ENCODE data around the gene CATSPER1. TPM values are rescaled to one million over a fixed set of nuclear protein-coding genes. Genes with fewer than 3 reads are reported as not detected.
"Not testable (repeated sequence)": the region's sequence is repeated elsewhere in the genome, so short reads cannot be mapped to it uniquely, and the experiment has no call there.

Gene CATSPER1
- total and polyA plus RNA-seq, 4 experiments from 2014 or later, result not detected

DNA sequence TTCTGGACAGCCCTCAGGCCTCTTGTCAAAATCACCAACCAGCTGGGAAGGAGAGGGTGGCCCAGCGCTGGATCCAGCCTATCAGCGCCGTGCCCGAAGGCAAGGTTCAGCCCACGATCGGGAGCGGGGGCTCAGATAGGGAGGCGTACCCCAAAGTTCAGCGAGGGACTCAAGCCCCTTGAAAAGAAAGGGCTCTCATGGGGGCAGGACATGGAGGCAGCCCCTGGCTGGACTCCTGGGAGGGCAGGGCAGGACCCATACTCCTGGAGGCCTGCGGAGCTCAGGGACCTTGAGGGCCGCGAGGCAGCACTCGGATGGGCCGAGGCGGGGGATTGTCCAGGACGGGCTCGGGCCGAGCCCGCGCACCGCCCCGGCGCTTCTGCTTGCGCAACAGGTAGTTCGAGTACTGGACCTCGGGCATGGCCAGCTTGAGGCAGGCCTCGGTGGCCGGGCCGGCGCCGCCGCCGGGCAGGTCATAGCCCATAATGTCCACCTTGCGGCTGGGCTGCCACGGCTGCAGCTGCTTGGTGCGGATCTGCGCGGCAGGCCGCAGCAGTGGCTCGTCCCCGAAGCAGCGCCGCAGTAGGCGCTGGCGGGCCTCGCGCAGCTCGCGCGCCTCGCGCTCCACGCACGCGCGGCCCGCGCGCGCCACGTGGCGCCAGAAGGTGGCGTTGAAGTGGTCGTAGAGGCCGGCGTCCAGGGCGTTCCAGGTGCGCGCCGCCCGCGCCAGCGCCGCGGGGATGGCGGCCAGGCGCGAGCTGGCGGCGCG, 16.1 kb upstream of the CATSPER1 start:
- Mint-ChIP-seq H3K27ac (no peak overlapping the region), H3K4me1 (peaks cover 5 to 12% (median 9%) of the 10 kb centered on the region in 4 donors), H3K27me3 (peaks cover 0 to 1% of the 10 kb centered on the region in 2 donors), H3K4me3 (no peak overlapping the region), H3K9me3 (no peaks in the 10 kb centered on the region), H3K36me3 (no peaks in the 10 kb centered on the region)
- H3K36me3 ChIP-seq (ENCODE audit: insufficient read depth, low read length), result no peaks in the 10 kb centered on the region
- intact Hi-C loops (cut with micrococcal nuclease), result no loop called here
- H3K4me3 ChIP-seq (ENCODE audit: low read length in 2 of 2), result no peak overlapping the region
- no peaks in the 10 kb centered on the region for H3K27me3 ChIP-seq (ENCODE audit: insufficient read depth, low read length)
- CTCF ChIA-PET (ENCODE audit: partially characterized antibody), result interaction anchor here (0.9 to 4.7 kb wide), 6 partner anchors 9 to 50 kb away, joined by 3 to 29 read pairs (median 4); partner anchors contain the start of genes PACS1 and SF3B2
- peaks cover 12% of the 10 kb centered on the region for H3K4me1 ChIP-seq (ENCODE audit: insufficient read depth, low read length)
- POLR2A ChIA-PET (ENCODE audit: partially characterized antibody), result interaction anchor here (1.3 to 2.0 kb wide), 2 partner anchors 10 to 26 kb away, joined by 4 to 8 read pairs; partner anchors contain the start of gene SF3B2
- no peaks in the 10 kb centered on the region for H3K9me3 ChIP-seq (ENCODE audit: control insufficient read depth in 1 of 2, low read length in 2 of 2)
- H3K27ac ChIP-seq (ENCODE audit: low read depth, low read length), result no peak overlapping the region
- no peak for DNase-seq

DNA sequence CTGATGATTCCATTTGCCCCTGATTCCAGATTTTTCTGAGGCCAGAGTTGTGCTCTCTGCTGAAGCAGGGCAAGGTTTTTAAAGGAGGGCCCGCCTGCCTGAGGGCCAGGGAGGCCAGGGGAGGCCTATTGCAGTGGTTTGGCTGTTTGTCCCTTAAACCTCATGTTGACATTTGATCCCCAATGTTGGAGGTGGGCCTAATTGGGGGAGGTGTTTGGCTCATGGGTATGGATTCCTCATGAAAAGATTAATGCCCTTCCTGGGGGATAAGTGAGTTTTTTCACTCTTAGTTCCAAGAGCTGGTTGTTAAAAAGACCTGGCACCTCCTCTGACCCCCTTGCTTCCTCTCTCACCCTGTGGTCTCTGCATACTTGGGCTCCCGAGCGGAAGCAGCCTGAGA, 13.5 kb upstream of the CATSPER1 start:
- intact Hi-C loops (cut with micrococcal nuclease), result no loop called here
- Histone ChIP-seq H3K9me3 (ENCODE audit: control insufficient read depth in 1 of 2, low read length in 2 of 2) (no peaks in the 10 kb centered on the region), H3K36me3 (ENCODE audit: insufficient read depth, low read length) (no peaks in the 10 kb centered on the region), H3K27ac (ENCODE audit: low read depth, low read length) (no peak overlapping the region), H3K4me1 (ENCODE audit: insufficient read depth, low read length) (peaks cover 2% of the 10 kb centered on the region), H3K27me3 (ENCODE audit: insufficient read depth, low read length) (no peaks in the 10 kb centered on the region), H3K4me3 (ENCODE audit: low read length in 2 of 2) (no peak overlapping the region)
- Mint-ChIP-seq H3K9me3 (no peaks in the 10 kb centered on the region), H3K4me3 (no peak overlapping the region), H3K27ac (no peak overlapping the region), H3K36me3 (no peaks in the 10 kb centered on the region), H3K4me1 (peaks cover under 1 to 5% (median 3%) of the 10 kb centered on the region in 4 donors), H3K27me3 (peaks cover 1 to 2% of the 10 kb centered on the region in 2 donors)
- ChIA-PET POLR2A (ENCODE audit: partially characterized antibody) (no interaction called here), CTCF (ENCODE audit: partially characterized antibody) (interaction anchor here (3.0 kb wide), 1 partner anchor 12 kb away, joined by 11 read pairs; the partner anchor contains the start of gene SF3B2)
- DNase-seq, result no peak

DNA sequence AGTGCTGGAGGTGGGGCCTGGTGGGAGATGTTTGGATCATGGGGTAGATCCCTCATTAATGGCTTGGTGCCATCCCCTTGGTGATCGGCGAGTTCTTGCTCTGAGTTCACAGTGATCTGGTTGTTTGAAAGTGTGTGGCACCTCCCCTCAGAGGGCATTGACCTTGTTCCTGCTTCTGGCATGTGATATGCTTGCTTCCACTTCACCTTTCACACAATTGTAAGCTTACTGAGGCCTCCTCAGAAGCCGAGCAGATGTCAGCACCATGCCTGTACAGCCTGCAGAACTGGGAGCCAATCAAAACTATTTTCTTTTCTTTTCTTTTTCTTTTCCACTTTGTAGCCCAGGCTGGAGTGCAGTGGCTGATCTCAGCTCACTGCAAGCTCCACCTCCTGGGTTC, 11.0 kb upstream of the CATSPER1 start:
- intact Hi-C loops (cut with micrococcal nuclease), result no loop called here
- no peak for DNase-seq
- Histone ChIP-seq H3K4me3 (ENCODE audit: low read length in 2 of 2) (no peak overlapping the region), H3K27ac (ENCODE audit: low read depth, low read length) (no peak overlapping the region), H3K36me3 (ENCODE audit: insufficient read depth, low read length) (no peaks in the 10 kb centered on the region), H3K27me3 (ENCODE audit: insufficient read depth, low read length) (no peaks in the 10 kb centered on the region), H3K9me3 (ENCODE audit: control insufficient read depth in 1 of 2, low read length in 2 of 2) (no peaks in the 10 kb centered on the region), H3K4me1 (ENCODE audit: insufficient read depth, low read length) (no peaks in the 10 kb centered on the region)
- Mint-ChIP-seq H3K27ac (no peak overlapping the region), H3K4me1 (no peaks in the 10 kb centered on the region), H3K27me3 (peaks cover 1 to 4% of the 10 kb centered on the region in 2 donors), H3K9me3 (no peaks in the 10 kb centered on the region), H3K36me3 (no peaks in the 10 kb centered on the region), H3K4me3 (no peak overlapping the region)
- ChIA-PET CTCF (ENCODE audit: partially characterized antibody) (interaction anchor here (1.3 to 1.4 kb wide), 2 partner anchors 8 to 15 kb away, joined by 3 to 6 read pairs; no protein-coding TSS in a partner anchor), POLR2A (ENCODE audit: partially characterized antibody) (no interaction called here)

DNA sequence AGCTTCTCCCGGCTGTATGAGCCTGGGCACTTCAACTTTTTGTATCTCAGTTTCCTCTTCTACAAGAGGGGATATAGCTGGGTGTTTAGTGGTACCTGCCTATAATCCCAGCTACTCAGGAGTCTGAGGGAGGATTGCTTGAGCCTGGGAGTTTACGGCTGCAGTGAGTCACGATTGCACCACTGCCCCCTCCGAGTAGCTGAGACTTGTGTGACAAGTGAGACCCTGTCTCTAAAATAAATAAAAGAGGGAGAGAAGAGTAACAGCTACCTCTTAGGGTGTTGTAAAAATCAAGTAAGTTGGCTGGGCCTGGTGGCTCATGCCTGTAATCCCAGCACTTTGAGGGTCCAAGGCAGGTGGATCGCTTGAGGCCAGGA, 10.0 kb upstream of the CATSPER1 start:
- Mint-ChIP-seq H3K27ac (peak overlapping the region in 1 of 7 donors; percentile 53), H3K4me1 (no peaks in the 10 kb centered on the region), H3K36me3 (no peaks in the 10 kb centered on the region), H3K4me3 (no peak overlapping the region), H3K9me3 (no peaks in the 10 kb centered on the region), H3K27me3 (peaks cover 0 to 4% of the 10 kb centered on the region in 2 donors)
- Histone ChIP-seq H3K4me1 (ENCODE audit: insufficient read depth, low read length) (no peaks in the 10 kb centered on the region), H3K36me3 (ENCODE audit: insufficient read depth, low read length) (no peaks in the 10 kb centered on the region), H3K27me3 (ENCODE audit: insufficient read depth, low read length) (no peaks in the 10 kb centered on the region), H3K4me3 (ENCODE audit: low read length in 2 of 2) (no peak overlapping the region), H3K27ac (ENCODE audit: low read depth, low read length) (no peak overlapping the region), H3K9me3 (ENCODE audit: control insufficient read depth in 1 of 2, low read length in 2 of 2) (no peaks in the 10 kb centered on the region)
- intact Hi-C loops (cut with micrococcal nuclease), result no loop called here
- DNase-seq, result no peak
- ChIA-PET POLR2A (ENCODE audit: partially characterized antibody) (no interaction called here), CTCF (ENCODE audit: partially characterized antibody) (interaction anchor here (0.8 to 1.4 kb wide), 4 partner anchors 9 to 152 kb away, joined by 3 to 6 read pairs (median 3); partner anchors contain the start of gene SF3B2)

DNA sequence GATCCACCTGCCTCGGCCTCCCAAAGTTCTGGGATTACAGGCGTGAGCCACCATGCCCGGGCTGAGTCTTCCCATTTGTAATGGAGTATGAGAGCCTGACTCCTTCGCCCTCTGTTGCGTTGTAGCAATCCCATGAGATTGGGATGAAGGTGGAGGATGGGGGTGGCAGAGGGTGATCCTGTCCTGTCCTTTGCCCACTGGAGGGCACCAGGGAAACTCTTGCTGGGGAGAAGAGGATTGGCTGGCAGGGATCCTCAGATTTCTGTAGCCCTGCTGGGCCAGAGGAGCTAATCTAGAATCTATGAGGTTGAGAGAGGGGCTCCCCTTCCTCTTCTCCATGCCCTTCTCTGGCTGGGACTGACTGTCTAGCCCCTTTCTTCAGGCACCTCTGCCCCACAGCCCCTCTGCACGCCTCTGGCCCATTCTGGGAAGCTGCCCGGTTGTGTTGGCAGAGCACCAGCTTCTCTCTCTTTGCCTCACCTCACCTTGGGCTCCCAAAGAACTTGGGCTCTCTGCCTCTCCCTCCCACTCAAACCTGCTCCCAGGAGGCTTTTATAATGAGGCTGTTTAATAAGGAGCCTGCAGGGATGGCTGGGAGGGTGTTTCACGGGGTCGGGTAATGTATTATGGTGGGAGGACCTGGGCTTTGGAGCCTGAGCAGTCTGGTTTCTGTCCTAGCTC, 9.5 kb upstream of the CATSPER1 start:
- no peak overlapping the region for H3K27ac Mint-ChIP-seq
- H3K36me3 Mint-ChIP-seq, result no peaks in the 10 kb centered on the region
- peaks cover 0 to 4% of the 10 kb centered on the region in 2 donors for H3K27me3 Mint-ChIP-seq
- no peak for DNase-seq
- Histone ChIP-seq H3K4me3 (ENCODE audit: low read length in 2 of 2) (no peak overlapping the region), H3K36me3 (ENCODE audit: insufficient read depth, low read length) (no peaks in the 10 kb centered on the region), H3K27ac (ENCODE audit: low read depth, low read length) (no peak overlapping the region), H3K4me1 (ENCODE audit: insufficient read depth, low read length) (no peaks in the 10 kb centered on the region), H3K27me3 (ENCODE audit: insufficient read depth, low read length) (no peaks in the 10 kb centered on the region), H3K9me3 (ENCODE audit: control insufficient read depth in 1 of 2, low read length in 2 of 2) (no peaks in the 10 kb centered on the region)
- CTCF ChIA-PET (ENCODE audit: partially characterized antibody), result interaction anchor here (0.8 to 1.4 kb wide), 5 partner anchors 9 to 151 kb away, joined by 3 to 6 read pairs (median 3); partner anchors contain the start of gene SF3B2
- intact Hi-C loops (cut with micrococcal nuclease), result no loop called here
- H3K4me1 Mint-ChIP-seq, result no peaks in the 10 kb centered on the region
- POLR2A ChIA-PET (ENCODE audit: partially characterized antibody), result no interaction called here
- no peaks in the 10 kb centered on the region for H3K9me3 Mint-ChIP-seq
- no peak overlapping the region for H3K4me3 Mint-ChIP-seq

DNA sequence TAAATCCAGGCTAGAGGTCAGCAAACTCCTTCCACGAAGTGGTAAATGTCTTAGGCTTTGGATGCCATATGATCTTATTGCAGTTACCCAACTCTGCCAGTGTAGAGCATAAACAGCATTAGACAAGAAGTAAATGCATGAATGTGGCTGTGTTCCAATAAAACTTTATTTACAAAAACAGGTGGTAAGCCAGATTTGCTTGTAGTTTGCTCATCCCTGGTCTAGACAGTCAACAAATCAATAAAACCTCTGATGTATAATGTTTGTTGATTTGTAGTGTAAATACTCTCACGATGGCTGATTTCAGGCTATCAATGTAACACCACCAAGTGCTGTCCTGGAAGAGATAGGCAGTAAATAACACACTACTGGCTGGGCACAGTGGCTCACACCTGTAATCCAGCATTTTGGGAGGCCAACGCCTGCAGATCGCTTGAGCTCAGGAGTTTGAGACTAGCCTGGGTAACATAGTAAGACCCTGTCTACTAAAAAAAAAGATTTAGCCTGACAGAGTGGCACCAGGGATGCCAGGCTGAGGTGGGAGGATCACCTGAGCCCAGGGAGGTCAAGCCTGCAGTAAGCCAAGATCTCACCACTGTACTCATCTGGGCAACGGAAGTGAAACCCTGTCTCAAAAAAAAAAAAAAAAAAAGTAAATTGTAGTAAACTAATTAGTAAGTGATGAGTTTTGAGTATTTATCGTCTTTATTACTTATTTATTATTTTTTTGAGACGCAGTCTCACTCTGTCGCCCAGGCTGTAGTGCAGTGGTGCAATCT, 6.9 kb upstream of the CATSPER1 start:
- CTCF ChIA-PET (ENCODE audit: partially characterized antibody), result no interaction called here
- Mint-ChIP-seq H3K9me3 (no peaks in the 10 kb centered on the region), H3K27ac (no peak overlapping the region), H3K27me3 (peaks cover 0 to 4% of the 10 kb centered on the region in 2 donors), H3K4me3 (no peak overlapping the region), H3K4me1 (no peaks in the 10 kb centered on the region), H3K36me3 (no peaks in the 10 kb centered on the region)
- no peak for DNase-seq
- intact Hi-C loops (cut with micrococcal nuclease), result no loop called here
- no peak overlapping the region for H3K27ac ChIP-seq (ENCODE audit: low read depth, low read length)
- H3K27me3 ChIP-seq (ENCODE audit: insufficient read depth, low read length), result no peaks in the 10 kb centered on the region
- H3K4me3 ChIP-seq (ENCODE audit: low read length in 2 of 2), result no peak overlapping the region
- no peaks in the 10 kb centered on the region for H3K9me3 ChIP-seq (ENCODE audit: control insufficient read depth in 1 of 2, low read length in 2 of 2)
- H3K4me1 ChIP-seq (ENCODE audit: insufficient read depth, low read length), result no peaks in the 10 kb centered on the region
- POLR2A ChIA-PET (ENCODE audit: partially characterized antibody), result no interaction called here
- H3K36me3 ChIP-seq (ENCODE audit: insufficient read depth, low read length), result no peaks in the 10 kb centered on the region

DNA sequence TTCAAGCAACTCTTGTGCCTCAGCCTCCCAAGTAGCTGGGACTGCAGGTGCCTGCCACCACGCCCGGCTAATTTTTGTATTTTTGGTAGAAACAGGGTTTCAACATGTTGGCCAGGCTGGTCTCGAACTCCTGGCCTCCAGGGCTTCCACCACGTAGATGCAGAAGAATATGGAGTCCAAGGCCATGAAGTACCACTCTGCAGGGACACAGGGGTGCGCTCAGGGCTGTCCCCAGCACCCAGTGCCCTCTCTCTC, 3.2 kb downstream of the CATSPER1 start:
- H3K27ac ChIP-seq (ENCODE audit: low read depth, low read length); H3K4me1 ChIP-seq (ENCODE audit: insufficient read depth, low read length); H3K4me3 ChIP-seq (ENCODE audit: low read length in 2 of 2); H3K27me3 ChIP-seq (ENCODE audit: insufficient read depth, low read length); DNase-seq; intact Hi-C loops (cut with micrococcal nuclease); H3K4me1 Mint-ChIP-seq; H3K27me3 Mint-ChIP-seq; H3K36me3 ChIP-seq (ENCODE audit: insufficient read depth, low read length); H3K4me3 Mint-ChIP-seq; H3K9me3 ChIP-seq (ENCODE audit: control insufficient read depth in 1 of 2, low read length in 2 of 2); H3K9me3 Mint-ChIP-seq; H3K36me3 Mint-ChIP-seq; H3K27ac Mint-ChIP-seq: not testable (repeated sequence)
- POLR2A ChIA-PET (ENCODE audit: partially characterized antibody), result interaction anchor here (1.2 to 1.8 kb wide), 2 partner anchors 21 to 137 kb away, joined by 3 to 7 read pairs; partner anchors contain the start of genes BANF1 and EIF1AD
- CTCF ChIA-PET (ENCODE audit: partially characterized antibody), result interaction anchor here (0.8 to 2.3 kb wide), 23 partner anchors 11 to 318 kb away, joined by 3 to 19 read pairs (median 5); partner anchors contain the start of genes CCDC85B, CST6, FIBP and KAT5
